Superior temporal gyrus (tissue), 1 donor: ENCODE measurements around the gene GOLM1.

Experiments used
- DNase-seq: peaks from one replicate; pipeline ENCODE4 v3.0.0-alpha.2; 2016; ENCODE audit errors: extremely low spot score

The GOLM1 gene

DNA sequence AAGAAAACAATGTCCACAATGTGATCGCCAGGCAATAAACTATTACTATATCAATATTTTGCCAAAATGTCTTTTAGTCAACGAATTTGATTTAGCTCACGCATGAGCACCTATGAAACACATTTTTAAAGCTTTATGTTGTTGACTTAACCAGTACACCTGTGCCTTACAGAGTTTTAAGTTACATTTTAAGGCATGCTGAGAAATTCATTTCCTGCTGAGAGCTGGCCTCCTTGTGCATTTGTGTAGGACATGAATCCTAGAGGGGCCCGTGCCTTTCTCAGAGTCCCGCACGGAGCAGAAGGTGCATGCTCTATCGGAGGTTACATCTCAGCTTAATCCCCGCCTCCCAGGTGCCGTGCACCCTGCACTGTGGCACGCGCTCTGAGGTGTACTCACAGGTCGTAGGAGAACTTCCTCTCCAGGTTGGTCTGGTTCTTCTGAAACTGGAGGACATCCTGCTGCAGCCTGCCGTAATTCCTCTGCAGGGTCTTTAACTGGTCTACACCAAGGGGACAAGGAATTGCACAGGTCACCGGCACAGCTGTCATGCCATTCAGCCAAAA, 53.2 kb downstream of the GOLM1 start:
- DNase-seq = no peak

DNA sequence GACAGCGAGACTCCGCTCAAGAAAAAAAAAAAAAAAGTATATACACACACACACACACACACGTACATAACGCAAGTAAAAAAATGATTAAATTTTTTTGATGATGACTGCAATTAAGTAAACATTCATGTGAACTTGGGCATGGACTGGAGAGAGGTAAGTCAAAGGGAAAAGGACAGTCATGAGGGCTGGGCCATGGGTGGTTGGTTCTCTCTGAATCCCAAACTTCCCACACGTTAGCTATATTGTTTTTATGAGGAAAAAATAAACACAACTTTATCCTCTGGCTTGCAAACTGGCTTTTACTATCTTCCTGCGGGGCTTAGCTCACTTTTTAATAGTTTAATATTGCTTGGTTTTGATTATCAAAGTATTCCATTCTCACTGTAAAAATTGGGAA, 53.7 kb downstream of the GOLM1 start:
- DNase-seq = no peak

DNA sequence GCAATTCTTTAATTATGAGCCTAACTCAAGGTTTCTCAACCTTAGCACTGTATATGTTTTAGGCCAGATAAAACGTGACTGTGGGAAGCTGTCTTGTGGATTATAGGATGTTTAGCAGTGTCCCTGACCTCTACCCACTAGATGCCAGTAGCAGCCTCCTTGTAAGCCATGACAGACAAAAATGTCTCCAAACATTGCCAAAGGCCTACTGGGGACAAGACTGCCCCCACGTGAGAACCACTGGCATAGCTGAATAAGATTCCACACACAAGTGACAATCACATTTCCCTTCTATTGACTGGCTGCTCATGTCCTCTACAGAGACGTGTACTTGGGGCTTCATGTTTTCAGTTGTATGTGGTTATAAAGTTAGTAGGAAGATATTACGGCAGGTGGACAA, 55.4 kb downstream of the GOLM1 start:
- DNase-seq = no peak

- DNase-seq = no peak
Observed at GRCh38 chr9:86043586-86043985, 55.8 kb downstream of the GOLM1 start.

DNA sequence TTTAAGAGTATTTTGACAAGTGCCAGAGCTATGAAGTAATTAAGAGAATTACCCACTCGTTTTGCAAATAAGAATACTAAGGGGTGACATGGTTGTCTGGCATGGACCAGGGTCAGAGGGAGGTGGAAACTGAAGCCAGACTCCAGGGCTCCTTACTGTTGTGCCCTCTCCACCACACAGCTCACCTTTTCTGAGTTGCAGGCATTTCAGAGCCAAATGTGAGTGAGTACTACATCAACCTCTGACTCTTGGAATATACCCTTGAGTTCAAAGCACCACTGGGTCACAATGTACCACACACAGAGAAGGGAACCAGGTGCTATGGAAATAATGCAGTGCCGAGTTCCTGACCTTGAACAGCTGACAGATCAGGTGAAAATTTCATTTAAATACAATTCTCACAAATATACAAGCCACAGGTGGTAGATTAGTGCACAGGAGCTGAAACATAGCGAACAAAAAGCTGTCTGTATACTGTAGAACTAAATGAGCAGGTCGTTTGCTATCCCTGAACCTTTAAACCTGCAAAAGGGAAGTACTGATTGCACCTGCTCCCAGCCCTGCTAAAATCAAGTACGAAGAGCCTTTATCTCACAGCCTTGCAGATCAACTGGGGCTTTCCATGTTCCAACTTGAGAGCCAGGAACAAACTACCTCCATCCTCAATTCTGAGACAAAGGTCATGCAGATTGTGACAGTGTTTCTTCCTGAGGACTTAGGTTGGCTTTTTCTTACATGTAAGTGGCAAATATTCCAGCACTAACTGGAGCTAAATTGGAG, 57.0 kb downstream of the GOLM1 start:
- DNase-seq = no peak

GRCh38 chr9:86041311-86041741, 58.0 kb downstream of the GOLM1 start:
- DNase-seq = no peak

GRCh38 chr9:86040861-86041155, 58.5 kb downstream of the GOLM1 start:
- no peak for DNase-seq

DNA sequence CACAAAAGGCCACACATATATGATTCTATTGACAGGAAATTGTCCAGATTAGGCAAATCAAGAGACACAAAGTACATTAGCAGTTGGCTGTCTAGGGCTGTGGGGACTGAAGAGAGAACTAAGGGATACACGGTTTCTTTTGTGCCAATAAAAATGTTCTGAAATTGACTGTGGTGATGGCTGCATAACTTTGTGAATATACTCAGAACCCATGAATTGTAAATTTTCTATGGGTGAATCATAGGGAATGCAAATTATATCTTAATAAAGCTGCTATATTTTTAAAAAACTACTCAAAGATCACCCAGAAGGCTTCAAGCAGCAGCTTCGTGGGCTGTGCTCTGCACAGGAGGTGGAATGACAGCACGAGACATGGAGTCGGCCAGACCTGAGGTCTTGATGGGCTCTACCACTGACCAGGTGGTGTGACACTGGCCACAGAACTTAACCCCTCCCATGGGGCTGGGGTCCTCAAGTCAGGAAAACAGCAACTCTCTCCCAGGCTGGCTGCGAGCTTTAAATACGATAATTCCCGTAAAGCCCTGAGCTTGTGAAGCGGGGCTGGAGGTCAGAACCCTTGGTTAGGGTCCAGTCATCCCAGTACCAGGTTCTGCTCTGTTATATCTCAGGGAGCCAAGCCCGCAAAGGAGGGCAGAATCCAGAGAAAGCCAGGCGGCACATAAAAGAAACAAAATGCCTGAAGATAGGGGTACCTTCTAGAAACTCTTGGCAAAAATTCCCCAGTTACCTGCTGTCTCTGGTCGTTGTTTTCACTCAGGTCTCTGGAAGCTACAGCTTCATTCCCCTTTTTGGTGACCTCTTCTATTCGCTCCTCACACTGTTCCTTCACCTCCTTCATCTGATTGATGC, 59.1 kb downstream of the GOLM1 start:
- DNase-seq = no peak

- no peak for DNase-seq
Observed at GRCh38 chr9:86036555-86036954, 62.8 kb downstream of the GOLM1 start.

GRCh38 chr9:86035827-86036440, 63.4 kb downstream of the GOLM1 start:
- no peak for DNase-seq

GRCh38 chr9:86034863-86035734, 64.3 kb downstream of the GOLM1 start:
- no peak for DNase-seq

- no peak for DNase-seq
Observed at GRCh38 chr9:86027767-86028166, 71.6 kb downstream of the GOLM1 start.

- no peak for DNase-seq
Observed at GRCh38 chr9:86022687-86023266, 76.6 kb downstream of the GOLM1 start.

GRCh38 chr9:86021166-86021565, 78.2 kb downstream of the GOLM1 start:
- DNase-seq = no peak

GRCh38 chr9:86020731-86021130, 78.6 kb downstream of the GOLM1 start:
- DNase-seq = no peak

- no peak for DNase-seq
Observed at GRCh38 chr9:86009133-86009532, 90.2 kb downstream of the GOLM1 start.

GRCh38 chr9:86005253-86005775, 94.0 kb downstream of the GOLM1 start:
- DNase-seq = no peak

- DNase-seq = no peak
Observed at GRCh38 chr9:85995599-85995998, 103.8 kb downstream of the GOLM1 start.

DNA sequence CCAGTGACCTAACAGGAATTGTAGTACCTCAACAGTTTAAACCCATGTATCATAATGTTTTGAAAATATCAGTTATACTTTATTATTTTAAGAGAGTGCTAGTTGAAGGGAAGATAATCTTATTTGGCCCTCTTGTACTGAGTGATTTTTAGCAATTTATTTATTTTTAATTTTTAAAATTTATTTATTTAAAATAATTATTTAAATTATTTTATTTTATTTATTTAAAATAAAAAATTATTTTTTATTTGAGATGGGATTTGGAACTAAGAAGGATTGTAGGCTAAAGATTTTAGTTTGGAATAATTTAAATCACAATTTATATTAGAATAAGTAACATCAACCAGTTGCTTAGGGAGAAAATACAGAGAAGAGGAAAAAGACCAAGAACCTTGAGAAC, 104.3 kb downstream of the GOLM1 start:
- no peak for DNase-seq

DNA sequence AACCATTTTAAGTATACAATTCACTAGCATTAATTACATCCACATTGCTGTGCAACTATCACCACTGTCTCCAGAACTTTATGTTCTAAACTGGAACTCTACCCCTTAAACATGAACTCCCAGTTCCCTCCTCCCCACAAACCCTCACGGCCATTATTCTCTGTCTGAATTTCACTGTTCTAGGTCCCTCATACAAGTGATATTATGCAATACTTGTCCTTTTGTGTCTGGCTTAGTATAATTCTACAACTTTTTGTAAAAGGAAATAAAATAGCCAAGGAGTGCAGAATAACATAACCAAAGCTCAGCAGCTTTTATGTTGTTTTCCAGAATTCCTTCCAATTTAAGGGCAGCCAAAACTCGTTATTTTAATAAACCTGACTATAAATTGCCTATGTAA, 105.2 kb downstream of the GOLM1 start:
- DNase-seq = no peak

DNA sequence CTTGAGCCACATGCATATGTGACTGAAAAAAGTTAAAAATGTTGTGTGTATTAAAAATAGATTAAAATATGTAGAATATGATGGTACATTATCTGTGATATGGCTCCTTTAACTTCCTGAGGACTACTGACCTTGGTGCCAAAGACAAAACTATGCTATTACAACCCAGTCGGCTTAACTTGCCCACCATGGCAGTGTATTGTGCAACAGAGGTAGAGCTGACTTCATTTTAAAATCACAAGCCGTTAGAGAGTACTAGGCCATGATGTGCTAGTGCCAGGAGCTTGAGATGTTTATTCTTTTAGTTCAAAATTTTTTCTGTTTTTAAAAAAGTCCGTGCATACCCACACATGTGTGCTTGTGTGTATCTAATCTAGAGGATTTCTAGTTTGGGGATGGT, 112.1 kb downstream of the GOLM1 start:
- DNase-seq = no peak
